Neutrophil (primary cell): Measurements from ENCODE around the gene MYO5A.

Source experiments
- H3K27ac ChIP-seq: fragments of 200-600 bp; sonication (generic); 2 replicates; pipeline ENCODE4 v1.5.1; 2016; ENCODE audit warnings: mild to moderate bottlenecking, moderate library complexity
- H3K27me3 ChIP-seq: fragments of 200-600 bp; sonication (generic); 2 replicates; pipeline ENCODE4 v1.6.0; 2016; ENCODE audit warnings: mild to moderate bottlenecking
- H3K36me3 ChIP-seq: fragments of 200-600 bp; sonication (generic); 2 replicates; pipeline ENCODE4 v1.5.1; 2017
- H3K4me1 ChIP-seq, 2 experiments: fragments of 200-600 bp in 1 of 2; sonication (generic) in 1 of 2; 1 replicate in 1 of 2; 2 replicates in 1 of 2; pipeline versions ENCODE4 v1.5.1 to v1.6.1; 2013 to 2016; ENCODE audit warnings: low read depth in 1 of 2, low read length in 1 of 2, mild to moderate bottlenecking in 1 of 2, moderate library complexity in 1 of 2; ENCODE audit not compliant: control insufficient read depth in 1 of 2, insufficient read depth in 1 of 2
- H3K4me3 ChIP-seq, 2 experiments: fragments of 200-600 bp in 1 of 2; sonication (generic) in 1 of 2; 1 replicate in 1 of 2; 2 replicates in 1 of 2; pipeline ENCODE4 v1.5.1; 2013 to 2016; ENCODE audit warnings: low read depth in 1 of 2, low read length in 1 of 2, mild to moderate bottlenecking in 1 of 2, moderate library complexity in 1 of 2
- H3K9me3 ChIP-seq: fragments of 200-600 bp; sonication (generic); 2 replicates; pipeline ENCODE4 v1.5.1; 2016
- CTCF ChIP-seq: fragments of 200-600 bp; sonication (generic); IDR thresholded peaks from 2 replicates; pipeline ENCODE4 v1.5.1; 2016; ENCODE audit warnings: antibody characterized with exemption

MYO5A gene

GRCh38 chr15:52360229-52361203 lies 168.2 kb downstream of the MYO5A start:
- H3K27ac ChIP-seq, result no peak overlapping the region
- no peaks in the 10 kb centered on the region for H3K9me3 ChIP-seq
- H3K4me3 ChIP-seq, result no peak overlapping the region
- H3K4me1 ChIP-seq, result no peaks in the 10 kb centered on the region
- H3K36me3 ChIP-seq, result peaks cover 77% of the 10 kb centered on the region
- no peaks in the 10 kb centered on the region for H3K27me3 ChIP-seq
- TF ChIP-seq CTCF, result no peak

- Histone ChIP-seq H3K4me1 (no peaks in the 10 kb centered on the region), H3K27me3 (no peaks in the 10 kb centered on the region), H3K4me3 (no peak overlapping the region), H3K9me3 (no peaks in the 10 kb centered on the region), H3K36me3 (peaks cover 73% of the 10 kb centered on the region), H3K27ac (no peak overlapping the region)
- TF ChIP-seq CTCF, result no peak
These were observed 169.0 kb downstream of the MYO5A start for GRCh38 chr15:52359722-52360121.

GRCh38 chr15:52357949-52358348 lies 170.7 kb downstream of the MYO5A start:
- Histone ChIP-seq H3K36me3 (peaks cover 73% of the 10 kb centered on the region), H3K4me3 (no peak overlapping the region), H3K4me1 (no peaks in the 10 kb centered on the region), H3K27me3 (no peaks in the 10 kb centered on the region), H3K9me3 (no peaks in the 10 kb centered on the region), H3K27ac (no peak overlapping the region)
- TF ChIP-seq CTCF, result no peak

GRCh38 chr15:52352086-52352485 lies 176.6 kb downstream of the MYO5A start:
- Histone ChIP-seq H3K4me3 (no peak overlapping the region), H3K9me3 (no peaks in the 10 kb centered on the region), H3K27ac (peak overlapping the region; percentile 60), H3K36me3 (peaks cover 80% of the 10 kb centered on the region), H3K27me3 (no peaks in the 10 kb centered on the region), H3K4me1 (no peaks in the 10 kb centered on the region)
- no peak for TF ChIP-seq CTCF

- no peak for TF ChIP-seq CTCF
- Histone ChIP-seq H3K4me1 (no peaks in the 10 kb centered on the region), H3K27me3 (no peaks in the 10 kb centered on the region), H3K36me3 (peaks cover 85% of the 10 kb centered on the region), H3K9me3 (no peaks in the 10 kb centered on the region), H3K27ac (peak overlapping the region; percentile 60), H3K4me3 (no peak overlapping the region)
These were observed 177.3 kb downstream of the MYO5A start for GRCh38 chr15:52351206-52351908.
